OCI-LY1 (cell line): Measurements from ENCODE around the gene BPIFB6.

ENCODE experiments used
- H2AFZ ChIP-seq: fragments of 200-600 bp; sonication (generic), shearing (Covaris generic); 2 replicates; pipeline ENCODE4 v1.6.0; 2014; ENCODE audit warnings: antibody characterized with exemption, mild to moderate bottlenecking, low read length
- H3F3A ChIP-seq: fragments of 200-600 bp; sonication (generic), shearing (Covaris generic); 2 replicates; pipeline ENCODE4 v1.6.0; 2014; ENCODE audit warnings: mild to moderate bottlenecking, antibody characterized with exemption, low read length, moderate library complexity; ENCODE audit not compliant: insufficient read depth
- H3K27ac ChIP-seq: fragments of 200-600 bp; sonication (generic); 2 replicates; pipeline ENCODE4 v1.5.1; 2014; ENCODE audit warnings: low read length, mixed run types, mild to moderate bottlenecking, low read depth; ENCODE audit not compliant: poor library complexity, severe bottlenecking
- H3K27me3 ChIP-seq: fragments of 200-600 bp; sonication (generic); 2 replicates; pipeline ENCODE4 v1.6.0; 2014; ENCODE audit warnings: antibody characterized with exemption, mild to moderate bottlenecking, low read length, moderate library complexity; ENCODE audit not compliant: insufficient read depth
- H3K36me3 ChIP-seq: fragments of 200-600 bp; sonication (generic); 2 replicates; pipeline ENCODE4 v1.6.1; 2014; ENCODE audit warnings: mild to moderate bottlenecking, antibody characterized with exemption, low read length, moderate library complexity, mixed read lengths; ENCODE audit not compliant: insufficient read depth
- H3K4me1 ChIP-seq: fragments of 200-600 bp; sonication (generic); 2 replicates; pipeline ENCODE4 v1.5.1; 2014; ENCODE audit warnings: mild to moderate bottlenecking, low read length, moderate library complexity; ENCODE audit not compliant: insufficient read depth, severe bottlenecking
- H3K4me2 ChIP-seq: fragments of 200-600 bp; sonication (generic), shearing (Covaris generic); 2 replicates; pipeline ENCODE4 v1.6.1; 2014; ENCODE audit warnings: low read length
- H3K4me3 ChIP-seq: fragments of 200-600 bp; sonication (generic); 2 replicates; pipeline ENCODE4 v1.5.1; 2014; ENCODE audit warnings: low read length, low read depth, mild to moderate bottlenecking, mixed read lengths; ENCODE audit not compliant: poor library complexity, severe bottlenecking
- H3K79me2 ChIP-seq: fragments of 200-600 bp; shearing (Covaris generic); 2 replicates; pipeline ENCODE4 v1.6.1; 2016; ENCODE audit warnings: mixed run types, low read length, mixed read lengths; ENCODE audit not compliant: insufficient read depth
- H3K9ac ChIP-seq: fragments of 200-600 bp; sonication (generic), shearing (Covaris generic); 2 replicates; pipeline ENCODE4 v1.6.1; 2014; ENCODE audit warnings: mild to moderate bottlenecking, low read length, mixed read lengths
- H3K9me2 ChIP-seq: fragments of 200-600 bp; sonication (generic), shearing (Covaris generic); 2 replicates; pipeline ENCODE4 v1.6.1; 2014; ENCODE audit warnings: low read depth, mild to moderate bottlenecking, low read length, mixed read lengths
- H3K9me3 ChIP-seq: fragments of 200-600 bp; shearing (Covaris generic); 2 replicates; pipeline ENCODE4 v1.6.1; 2014; ENCODE audit warnings: low read length, mixed read lengths
- H4K20me1 ChIP-seq: fragments of 200-600 bp; sonication (generic), shearing (Covaris generic); 2 replicates; pipeline ENCODE4 v1.6.0; 2016; ENCODE audit warnings: mild to moderate bottlenecking, low read length; ENCODE audit not compliant: insufficient read depth
- CTCF ChIP-seq: fragments of 200-600 bp; sonication (generic), shearing (Covaris generic); IDR thresholded peaks from 2 replicates; pipeline ENCODE4 v1.5.1; 2017; ENCODE audit warnings: mild to moderate bottlenecking, antibody characterized with exemption, low read length, moderate library complexity, mixed read lengths
- EZH2 ChIP-seq: fragments of 200-600 bp; sonication (generic), shearing (Covaris generic); IDR thresholded peaks from 2 replicates; pipeline ENCODE4 v1.8.0; 2017; ENCODE audit warnings: borderline replicate concordance, mixed run types, mild to moderate bottlenecking, antibody characterized with exemption, low read length, moderate library complexity, mixed read lengths

The BPIFB6 gene

GRCh38 chr20:33014336-33015113 is 16.9 kb upstream of the BPIFB6 start:
- Histone ChIP-seq H3K79me2 (no peaks in the 10 kb centered on the region), H3K36me3 (no peaks in the 10 kb centered on the region), H3K4me2 (no peak overlapping the region), H3K4me1 (no peaks in the 10 kb centered on the region), H3K27me3 (peaks cover 3% of the 10 kb centered on the region; the same call in 1 of the 2 replicates), H2AFZ (no peak overlapping the region), H3K9me2 (no peaks in the 10 kb centered on the region), H3K27ac (no peak overlapping the region), H3K9me3 (no peaks in the 10 kb centered on the region), H4K20me1 (no peaks in the 10 kb centered on the region), H3K4me3 (no peak overlapping the region), H3K9ac (no peak overlapping the region), H3F3A (no peaks in the 10 kb centered on the region)
- TF ChIP-seq CTCF (no peak), EZH2 (no peak)

GRCh38 chr20:33015114-33015484 is 16.3 kb upstream of the BPIFB6 start:
- H2AFZ ChIP-seq: no peak overlapping the region

GRCh38 chr20:33015700-33016580 is 15.5 kb upstream of the BPIFB6 start:
- no peaks in the 10 kb centered on the region for H3K9me3 ChIP-seq
- peaks cover 3% of the 10 kb centered on the region; the same call in 1 of the 2 replicates for H3K27me3 ChIP-seq
- no peaks in the 10 kb centered on the region for H3K36me3 ChIP-seq
- no peaks in the 10 kb centered on the region for H3F3A ChIP-seq
- H3K4me2 ChIP-seq: no peak overlapping the region
- TF ChIP-seq EZH2 (no peak), CTCF (no peak)
- no peak overlapping the region for H3K27ac ChIP-seq
- H3K4me1 ChIP-seq: no peaks in the 10 kb centered on the region
- H3K79me2 ChIP-seq: no peaks in the 10 kb centered on the region
- H2AFZ ChIP-seq: no peak overlapping the region
- H4K20me1 ChIP-seq: no peaks in the 10 kb centered on the region
- H3K4me3 ChIP-seq: no peak overlapping the region
- no peak overlapping the region for H3K9ac ChIP-seq
- no peaks in the 10 kb centered on the region for H3K9me2 ChIP-seq

More at GRCh38 chr20:33015114-33015484, 16.3 kb upstream of the BPIFB6 start:
- Histone ChIP-seq H3K9me2 (no peaks in the 10 kb centered on the region), H3K79me2 (no peaks in the 10 kb centered on the region), H3K4me1 (no peaks in the 10 kb centered on the region), H3K4me2 (no peak overlapping the region), H3K36me3 (no peaks in the 10 kb centered on the region), H3K27ac (no peak overlapping the region), H3K4me3 (no peak overlapping the region), H3K9me3 (no peaks in the 10 kb centered on the region), H4K20me1 (no peaks in the 10 kb centered on the region), H3F3A (no peaks in the 10 kb centered on the region), H3K9ac (no peak overlapping the region), H3K27me3 (peaks cover 3% of the 10 kb centered on the region; the same call in 1 of the 2 replicates)
- TF ChIP-seq EZH2 (no peak), CTCF (no peak)
